Mesenchymal stem cell (in vitro differentiated cells and primary cell): ENCODE results near the gene KDM4B.

ENCODE experiments used
- DNase-seq: peaks from one replicate; pipeline ENCODE4 v3.0.0-alpha.2; 2013
- H2AFZ ChIP-seq: one replicate; pipeline ENCODE4 v1.6.1; 2013; ENCODE audit warnings: low read depth, mild to moderate bottlenecking, control low read depth, inconsistent platforms, low read length, moderate library complexity
- H2AK5ac ChIP-seq: 2 replicates; pipeline ENCODE4 v1.6.1; 2013; ENCODE audit warnings: low read length, moderate library complexity, mild to moderate bottlenecking, inconsistent platforms; ENCODE audit not compliant: severe bottlenecking
- H2BK120ac ChIP-seq: one replicate; pipeline ENCODE4 v1.6.1; 2013; ENCODE audit warnings: low read depth, mild to moderate bottlenecking, inconsistent platforms, low read length, moderate library complexity
- H2BK12ac ChIP-seq, 2 experiments: one replicate each; pipeline ENCODE4 v1.6.1; 2013; ENCODE audit warnings: inconsistent platforms in 2 of 2, low read length in 2 of 2, mild to moderate bottlenecking in 2 of 2, moderate library complexity in 2 of 2, control low read depth in 1 of 2
- H2BK15ac ChIP-seq: one replicate; pipeline ENCODE4 v1.6.1; 2013; ENCODE audit warnings: mild to moderate bottlenecking, low read depth, inconsistent platforms; ENCODE audit not compliant: poor library complexity, severe bottlenecking
- H2BK5ac ChIP-seq: 2 replicates; pipeline ENCODE4 v1.6.1; 2013; ENCODE audit warnings: low read depth, mild to moderate bottlenecking, low read length, control low read depth, inconsistent platforms; ENCODE audit not compliant: poor library complexity, severe bottlenecking
- H3K14ac ChIP-seq, 2 experiments: one replicate each; pipeline ENCODE4 v1.6.1; 2013; ENCODE audit warnings: inconsistent platforms in 2 of 2, low read length in 2 of 2, control low read depth in 1 of 2, mild to moderate bottlenecking in 1 of 2, moderate library complexity in 1 of 2
- H3K18ac ChIP-seq, 2 experiments: one replicate each; pipeline ENCODE4 v1.6.1; 2013; ENCODE audit warnings: inconsistent platforms in 2 of 2, low read length in 2 of 2, control low read depth in 1 of 2, low read depth in 1 of 2, mild to moderate bottlenecking in 1 of 2
- H3K23ac ChIP-seq, 2 experiments: one replicate each; pipeline ENCODE4 v1.6.1; 2013; ENCODE audit warnings: inconsistent platforms in 2 of 2, low read length in 2 of 2, mild to moderate bottlenecking in 2 of 2, moderate library complexity in 2 of 2, control low read depth in 1 of 2
- H3K27ac ChIP-seq: 2 replicates; pipeline ENCODE4 v1.5.1; 2013; ENCODE audit warnings: mild to moderate bottlenecking, moderate library complexity, low read length, control low read depth, inconsistent platforms; ENCODE audit not compliant: poor library complexity, severe bottlenecking
- H3K27me3 ChIP-seq, 2 experiments: 2 replicates each; pipeline versions ENCODE4 v1.6.1 to v1.7.0; 2013; ENCODE audit warnings: low read length in 2 of 2, mild to moderate bottlenecking in 2 of 2, moderate library complexity in 2 of 2, control low read depth in 1 of 2, inconsistent platforms in 1 of 2; ENCODE audit not compliant: control insufficient read depth in 1 of 2, insufficient read depth in 1 of 2
- H3K36me3 ChIP-seq, 2 experiments: 2 replicates each; pipeline versions ENCODE4 v1.6.1 to v1.7.0; 2013; ENCODE audit warnings: low read length in 2 of 2, control low read depth in 1 of 2, inconsistent platforms in 1 of 2, low read depth in 1 of 2, mild to moderate bottlenecking in 1 of 2; ENCODE audit not compliant: insufficient read depth in 2 of 2, control insufficient read depth in 1 of 2
- H3K4ac ChIP-seq, 2 experiments: one replicate each; pipeline ENCODE4 v1.6.1; 2013; ENCODE audit warnings: inconsistent platforms in 2 of 2, low read length in 2 of 2, mild to moderate bottlenecking in 2 of 2, moderate library complexity in 2 of 2, control low read depth in 1 of 2, low read depth in 1 of 2
- H3K4me1 ChIP-seq: 2 replicates; pipeline ENCODE4 v1.6.1; 2013; ENCODE audit warnings: low read depth, low read length, control low read depth; ENCODE audit not compliant: control insufficient read depth, insufficient read depth
- H3K4me2 ChIP-seq: 2 replicates; pipeline ENCODE4 v1.6.1; 2013; ENCODE audit warnings: low read length, mild to moderate bottlenecking, inconsistent platforms; ENCODE audit not compliant: poor library complexity, severe bottlenecking
- H3K4me3 ChIP-seq, 2 experiments: 2 replicates each; pipeline versions ENCODE4 v1.5.1 to v1.7.0; 2013; ENCODE audit warnings: low read length in 2 of 2, mild to moderate bottlenecking in 2 of 2, control low read depth in 1 of 2, low read depth in 1 of 2; ENCODE audit not compliant: insufficient read depth in 1 of 2
- H3K79me1 ChIP-seq: replicated peaks from 2 replicates; pipeline ENCODE4 v1.6.1; 2013; ENCODE audit warnings: mild to moderate bottlenecking, control low read depth, low read length, inconsistent platforms; ENCODE audit not compliant: poor library complexity, severe bottlenecking
- H3K9ac ChIP-seq: 2 replicates; pipeline ENCODE4 v1.7.0; 2013; ENCODE audit warnings: mild to moderate bottlenecking, low read length, moderate library complexity
- H3K9me3 ChIP-seq: 2 replicates; pipeline ENCODE4 v1.7.0; 2013; ENCODE audit warnings: mild to moderate bottlenecking, low read length; ENCODE audit not compliant: control insufficient read depth
- H4K8ac ChIP-seq: one replicate; pipeline ENCODE4 v1.6.1; 2013; ENCODE audit warnings: inconsistent platforms, mild to moderate bottlenecking, low read length, moderate library complexity
- H4K91ac ChIP-seq: one replicate; pipeline ENCODE4 v1.6.1; 2013; ENCODE audit warnings: mild to moderate bottlenecking, low read length, inconsistent platforms
- WGBS: methylation state at CpG from one replicate; pipeline ENCODE4 v1.1.7; 2013; ENCODE audit warnings: mixed read lengths; 5-methylcytosine and 5-hydroxymethylcytosine counted together

The KDM4B gene

GRCh38 chr19:5041168-5041912 lies 72.4 kb downstream of the KDM4B start:
- no peak overlapping the region for H3K9ac ChIP-seq
- no peak overlapping the region for H3K4me3 ChIP-seq
- no peak overlapping the region for H2BK15ac ChIP-seq
- peaks cover 32 to 66% of the 10 kb centered on the region in 2 experiments for H3K36me3 ChIP-seq
- H4K8ac ChIP-seq: no peak overlapping the region
- H2AK5ac ChIP-seq: no peak overlapping the region
- no peak overlapping the region for H3K27ac ChIP-seq
- H2BK5ac ChIP-seq: no peak overlapping the region
- no peak overlapping the region for H2BK120ac ChIP-seq
- H3K4me1 ChIP-seq: peaks cover 43% of the 10 kb centered on the region
- no peak overlapping the region for H3K23ac ChIP-seq
- H2AFZ ChIP-seq: no peak overlapping the region
- no peak for DNase-seq
- H3K4me2 ChIP-seq: no peak overlapping the region
- no peak overlapping the region for H3K18ac ChIP-seq
- H3K9me3 ChIP-seq: no peaks in the 10 kb centered on the region
- H3K4ac ChIP-seq: no peak overlapping the region
- no peak overlapping the region for H4K91ac ChIP-seq
- no peaks in the 10 kb centered on the region for H3K27me3 ChIP-seq
- 94% methylated on average over 29 of the region's 29 CpGs for WGBS
- H3K14ac ChIP-seq: no peak overlapping the region
- peaks cover 52% of the 10 kb centered on the region for H3K79me1 ChIP-seq
- no peak overlapping the region for H2BK12ac ChIP-seq

GRCh38 chr19:5041913-5042187 lies 72.9 kb downstream of the KDM4B start:
- H3K18ac ChIP-seq: no peak overlapping the region
- H3K9ac ChIP-seq: no peak overlapping the region
- no peak overlapping the region for H2AFZ ChIP-seq
- H3K14ac ChIP-seq: no peak overlapping the region
- no peak overlapping the region for H2AK5ac ChIP-seq
- DNase-seq: no peak
- H3K23ac ChIP-seq: no peak overlapping the region
- no peaks in the 10 kb centered on the region for H3K27me3 ChIP-seq
- no peak overlapping the region for H4K91ac ChIP-seq
- no peak overlapping the region for H2BK120ac ChIP-seq
- WGBS: 99% methylated on average over 11 of the region's 11 CpGs
- peaks cover 52% of the 10 kb centered on the region for H3K79me1 ChIP-seq
- H2BK15ac ChIP-seq: no peak overlapping the region
- no peak overlapping the region for H2BK5ac ChIP-seq
- peaks cover 43% of the 10 kb centered on the region for H3K4me1 ChIP-seq
- no peak overlapping the region for H2BK12ac ChIP-seq
- peaks cover 32 to 66% of the 10 kb centered on the region in 2 experiments for H3K36me3 ChIP-seq
- no peak overlapping the region for H3K4me2 ChIP-seq
- no peak overlapping the region for H3K4me3 ChIP-seq
- no peak overlapping the region for H4K8ac ChIP-seq
- no peak overlapping the region for H3K27ac ChIP-seq
- H3K4ac ChIP-seq: no peak overlapping the region
- no peaks in the 10 kb centered on the region for H3K9me3 ChIP-seq

GRCh38 chr19:5042556-5042955 lies 73.6 kb downstream of the KDM4B start:
- Histone ChIP-seq H3K9ac (no peak overlapping the region), H3K14ac (no peak overlapping the region), H3K23ac (no peak overlapping the region), H2BK5ac (no peak overlapping the region), H3K4me1 (peaks cover 43% of the 10 kb centered on the region), H3K18ac (no peak overlapping the region), H2AFZ (no peak overlapping the region), H3K4me2 (no peak overlapping the region), H2BK15ac (no peak overlapping the region), H3K79me1 (peaks cover 55% of the 10 kb centered on the region), H3K27ac (no peak overlapping the region), H3K9me3 (no peaks in the 10 kb centered on the region), H3K4me3 (no peak overlapping the region), H4K8ac (no peak overlapping the region), H3K36me3 (peaks cover 37 to 69% of the 10 kb centered on the region in 2 experiments), H2AK5ac (no peak overlapping the region), H2BK120ac (no peak overlapping the region), H4K91ac (no peak overlapping the region), H3K4ac (no peak overlapping the region), H2BK12ac (no peak overlapping the region), H3K27me3 (no peaks in the 10 kb centered on the region)
- no peak for DNase-seq
- 76% methylated on average over 18 of the region's 18 CpGs for WGBS

- H3K4me3 ChIP-seq: no peak overlapping the region
- no peak overlapping the region for H3K23ac ChIP-seq
- no peak overlapping the region for H2AK5ac ChIP-seq
- no peaks in the 10 kb centered on the region for H3K9me3 ChIP-seq
- no peak overlapping the region for H3K27ac ChIP-seq
- no peak overlapping the region for H2BK5ac ChIP-seq
- H4K8ac ChIP-seq: no peak overlapping the region
- no peak overlapping the region for H2BK12ac ChIP-seq
- no peak overlapping the region for H3K4me2 ChIP-seq
- H3K4me1 ChIP-seq: peaks cover 46% of the 10 kb centered on the region
- no peak overlapping the region for H4K91ac ChIP-seq
- no peaks in the 10 kb centered on the region for H3K27me3 ChIP-seq
- no peak overlapping the region for H3K18ac ChIP-seq
- 96% methylated on average over 15 of the region's 16 CpGs for WGBS
- no peak overlapping the region for H3K4ac ChIP-seq
- no peak for DNase-seq
- no peak overlapping the region for H3K9ac ChIP-seq
- H2AFZ ChIP-seq: no peak overlapping the region
- peaks cover 49% of the 10 kb centered on the region for H3K79me1 ChIP-seq
- peaks cover 43 to 60% of the 10 kb centered on the region in 2 experiments for H3K36me3 ChIP-seq
- no peak overlapping the region for H2BK15ac ChIP-seq
- H3K14ac ChIP-seq: no peak overlapping the region
- no peak overlapping the region for H2BK120ac ChIP-seq
Measured at GRCh38 chr19:5045029-5045428, 76.1 kb downstream of the KDM4B start.
